ENCODE results near the gene MOB3A. TPM values are rescaled to one million over a fixed set of nuclear protein-coding genes. Genes with fewer than 3 reads are reported as not detected.
A peak's percentile ranks its signal among the peaks of the same experiment; 100 is the strongest.

Gene MOB3A
- total RNA-seq, 1 donor from 2014 or later = 40.0 TPM

DNA sequence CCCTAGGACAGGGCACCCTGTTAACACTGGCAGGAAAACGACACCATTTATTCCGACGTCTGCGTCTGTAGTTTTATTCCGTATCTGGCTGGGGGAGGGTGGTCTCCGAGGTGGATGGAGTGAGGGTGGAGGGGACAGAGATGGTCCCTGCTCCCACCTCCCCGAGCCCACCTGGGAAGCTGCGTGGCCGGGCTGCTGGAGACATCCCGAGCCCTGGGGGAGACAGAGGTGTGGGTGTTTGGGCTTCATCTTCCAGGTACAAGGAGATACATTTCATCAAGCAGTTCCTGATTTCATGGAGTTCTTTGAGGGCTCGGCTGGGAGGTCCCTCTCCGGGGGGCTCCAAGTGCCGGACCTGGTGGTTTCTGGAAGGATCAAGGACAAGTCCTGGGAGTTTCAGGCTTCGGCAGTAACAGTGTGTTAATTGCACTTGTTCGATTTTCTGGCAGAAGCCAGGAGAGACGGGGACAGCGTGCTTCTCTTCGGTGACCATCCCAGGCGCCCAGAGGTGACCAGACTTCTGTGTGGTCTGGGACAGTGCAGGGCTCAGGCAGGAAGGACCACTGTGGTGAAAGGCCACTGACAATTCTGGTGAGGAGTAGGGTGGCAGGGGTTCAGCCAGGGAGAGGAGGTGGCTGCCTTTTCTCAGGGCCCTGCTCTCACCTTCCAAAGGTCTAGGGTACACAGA lies 25.0 kb downstream of the MOB3A start:
- Mint-ChIP-seq H3K27ac (ENCODE audit: unreplicated experiment) (no peak overlapping the region), H3K4me3 (no peak overlapping the region), H3K27me3 (ENCODE audit: low read depth) (no peaks in the 10 kb centered on the region)

DNA sequence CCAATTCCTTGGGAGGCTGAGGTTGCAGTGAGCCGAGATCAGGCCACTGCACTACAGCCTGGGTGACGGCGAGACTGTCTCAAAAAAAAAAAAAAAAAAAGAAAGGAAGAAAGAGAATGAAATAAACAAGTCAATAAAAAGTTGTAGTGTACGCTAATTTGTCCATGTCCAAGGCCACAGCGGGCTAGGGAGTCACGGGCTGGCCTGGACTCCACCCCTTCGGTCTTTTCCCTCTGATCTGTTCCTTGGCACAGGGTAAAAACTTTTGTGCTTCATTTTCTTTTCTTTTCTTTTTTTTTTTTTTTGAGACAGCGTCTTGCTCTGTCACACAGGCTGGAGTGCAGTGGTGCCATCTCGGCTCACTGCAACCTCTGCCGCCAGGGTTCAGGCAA lies 25.7 kb downstream of the MOB3A start:
- TF ChIP-seq CTCF (conservative IDR thresholded peaks at IDR 0.05) = no peak
- DNase-seq (ENCODE audit: low read depth, low spot score) = no peak
- Mint-ChIP-seq H3K36me3 (ENCODE audit: low read depth) (peaks cover 14% of the 10 kb centered on the region), H3K9me3 (no peaks in the 10 kb centered on the region), H3K27ac (ENCODE audit: unreplicated experiment) (no peak overlapping the region), H3K27me3 (ENCODE audit: low read depth) (no peaks in the 10 kb centered on the region), H3K4me3 (no peak overlapping the region), H3K4me1 (peaks cover 5% of the 10 kb centered on the region)

More for the DNA sequence above, 25.0 kb downstream of the MOB3A start:
- no peak for TF ChIP-seq CTCF (conservative IDR thresholded peaks at IDR 0.05)
- Mint-ChIP-seq H3K36me3 (ENCODE audit: low read depth) (peaks cover 14% of the 10 kb centered on the region), H3K4me1 (peaks cover 5% of the 10 kb centered on the region), H3K9me3 (no peaks in the 10 kb centered on the region)
- DNase-seq (ENCODE audit: low read depth, low spot score) = no peak

- no peak for DNase-seq (ENCODE audit: low read depth, low spot score)
- Mint-ChIP-seq H3K4me1 (peaks cover 41% of the 10 kb centered on the region), H3K36me3 (ENCODE audit: low read depth) (no peaks in the 10 kb centered on the region), H3K27ac (ENCODE audit: unreplicated experiment) (no peak overlapping the region), H3K4me3 (peak overlapping the region; percentile 49), H3K9me3 (no peaks in the 10 kb centered on the region), H3K27me3 (ENCODE audit: low read depth) (no peaks in the 10 kb centered on the region)
- no peak for TF ChIP-seq CTCF (conservative IDR thresholded peaks at IDR 0.05)
Observed at GRCh38 chr19:2064788-2065524, 31.2 kb downstream of the MOB3A start.

GRCh38 chr19:2064395-2064787 lies 31.7 kb downstream of the MOB3A start:
- no peaks in the 10 kb centered on the region for H3K27me3 Mint-ChIP-seq (ENCODE audit: low read depth)
- peak overlapping the region; percentile 49 for H3K4me3 Mint-ChIP-seq
- TF ChIP-seq CTCF (conservative IDR thresholded peaks at IDR 0.05) = no peak
- peaks cover 39% of the 10 kb centered on the region for H3K4me1 Mint-ChIP-seq
- no peaks in the 10 kb centered on the region for H3K36me3 Mint-ChIP-seq (ENCODE audit: low read depth)
- no peak for DNase-seq (ENCODE audit: low read depth, low spot score)
- no peaks in the 10 kb centered on the region for H3K9me3 Mint-ChIP-seq
- no peak overlapping the region for H3K27ac Mint-ChIP-seq (ENCODE audit: unreplicated experiment)

- Mint-ChIP-seq H3K27ac (ENCODE audit: unreplicated experiment) (no peak overlapping the region), H3K36me3 (ENCODE audit: low read depth) (no peaks in the 10 kb centered on the region), H3K4me3 (peak overlapping the region; percentile 54), H3K4me1 (peaks cover 43% of the 10 kb centered on the region), H3K9me3 (no peaks in the 10 kb centered on the region), H3K27me3 (ENCODE audit: low read depth) (no peaks in the 10 kb centered on the region)
- no peak for TF ChIP-seq CTCF (conservative IDR thresholded peaks at IDR 0.05)
- DNase-seq (ENCODE audit: low read depth, low spot score) = no peak
Observed at GRCh38 chr19:2063824-2064223, 32.3 kb downstream of the MOB3A start.

Measured in neural crest cell (in vitro differentiated cells).